PC-3 (cell line): Measurements from ENCODE around the gene SEPTIN8. TPM values are rescaled to one million over a fixed set of nuclear protein-coding genes. Genes with fewer than 3 reads are reported as not detected.

Experiments
- ATAC-seq: fragments of 200-7000 bp; cut with Tn5 transposase; 2 replicates; pipeline ENCODE4 v1.9.1; 2020; ENCODE audit warnings: mild to moderate bottlenecking, moderate library complexity
- BruUV-seq: library from RNA; stranded (reverse); fragments of 400-500 nt; replicated peaks from 2 replicates; lab custom pipeline; 2021; lab: Mats Ljungman, UMichigan
- CTCF ChIA-PET: fragments of 300-600 bp; sonication (Branson Sonifier 250); formaldehyde crosslinking; loops from one replicate; lab custom pipeline; 2022; ENCODE audit warnings: antibody characterized with exemption; lab: Charles Lee
- POLR2A ChIA-PET: fragments of 300-600 bp; sonication (Branson Sonifier 250); formaldehyde crosslinking; loops from one replicate; lab custom pipeline; 2022; ENCODE audit warnings: antibody characterized with exemption; ENCODE audit not compliant: unreplicated experiment; lab: Charles Lee
- DNase-seq: peaks from one replicate; pipeline ENCODE4 v3.0.0-alpha.2; 2015
- H2AFZ ChIP-seq: fragments of 300-600 bp; sonication (generic); 2 replicates; pipeline ENCODE4 v1.6.0; 2016; ENCODE audit warnings: antibody characterized with exemption, low read length
- H3F3A ChIP-seq: fragments of 300-600 bp; sonication (generic); one replicate; pipeline ENCODE4 v1.6.0; 2017; ENCODE audit warnings: antibody characterized with exemption, low read length, control low read depth, mild to moderate bottlenecking; ENCODE audit not compliant: unreplicated experiment
- H3K27ac ChIP-seq: fragments of 300-600 bp; sonication (generic); 2 replicates; pipeline ENCODE4 v1.5.1; 2016; ENCODE audit warnings: mild to moderate bottlenecking, low read length
- H3K27me3 ChIP-seq: fragments of 300-600 bp; sonication (generic); 2 replicates; pipeline ENCODE4 v1.6.1; 2016; ENCODE audit warnings: low read length, mixed read lengths
- H3K36me3 ChIP-seq: fragments of 300-600 bp; sonication (generic); 2 replicates; pipeline ENCODE4 v1.6.1; 2016; ENCODE audit warnings: low read depth, mixed run types, low read length, mixed read lengths
- H3K4me1 ChIP-seq: fragments of 300-600 bp; sonication (generic); 2 replicates; pipeline ENCODE4 v1.5.1; 2016; ENCODE audit warnings: low read length; ENCODE audit not compliant: insufficient read depth
- H3K4me2 ChIP-seq: fragments of 300-600 bp; sonication (generic); 2 replicates; pipeline ENCODE4 v1.6.0; 2016; ENCODE audit warnings: low read length
- H3K4me3 ChIP-seq: fragments of 300-600 bp; sonication (generic); 2 replicates; pipeline ENCODE4 v1.5.1; 2016; ENCODE audit warnings: mild to moderate bottlenecking, low read length, mixed read lengths
- H3K79me2 ChIP-seq: fragments of 300-600 bp; sonication (generic); 2 replicates; pipeline ENCODE4 v1.6.1; 2017; ENCODE audit warnings: low read length, mixed read lengths
- H3K9ac ChIP-seq: fragments of 300-600 bp; sonication (generic); 2 replicates; pipeline ENCODE4 v1.6.0; 2016; ENCODE audit warnings: mild to moderate bottlenecking, low read length
- H3K9me2 ChIP-seq: fragments of 300-600 bp; sonication (generic); replicated peaks from 2 replicates; pipeline ENCODE4 v1.6.1; 2016; ENCODE audit warnings: mixed run types, low read length, mixed read lengths
- H3K9me3 ChIP-seq: fragments of 300-600 bp; sonication (generic); 2 replicates; pipeline ENCODE4 v1.6.1; 2016; ENCODE audit warnings: low read length, mixed read lengths
- H4K20me1 ChIP-seq: fragments of 300-600 bp; sonication (generic); 2 replicates; pipeline ENCODE4 v1.6.1; 2016; ENCODE audit warnings: low read length, mixed read lengths
- EZH2 ChIP-seq: fragments of 300-600 bp; sonication (generic); IDR thresholded peaks from one replicate; pipeline ENCODE4 v1.6.1; 2017; ENCODE audit warnings: antibody characterized with exemption, mild to moderate bottlenecking, low read length; ENCODE audit not compliant: unreplicated experiment
- EZH2phosphoT487 ChIP-seq: fragments of 300-600 bp; sonication (generic); IDR thresholded peaks from 2 replicates; pipeline ENCODE4 v1.6.1; 2018; ENCODE audit warnings: mild to moderate bottlenecking, antibody characterized with exemption, low read length, borderline replicate concordance
- intact Hi-C: fragments of 100-400 bp; cut with micrococcal nuclease; formaldehyde crosslinking; loops from 2 replicates; pipeline ENCODE4 v1.9.0; 2023
- total RNA-seq: library from RNA; depleted of rRNA; stranded (reverse); fragments of >200 nt; gene quantifications from 2 replicates; pipeline ENCODE4 v1.2.3, GENCODE V29; 2014
- TF ChIP-seq, protein P1 (sequence below): fragments of 300-600 bp; sonication (generic); conservative IDR thresholded peaks from 2 replicates; pipeline ENCODE4 v1.5.1; 2017; ENCODE audit warnings: antibody characterized with exemption, low read depth, mild to moderate bottlenecking, low read length

The SEPTIN8 gene
- total RNA-seq, 1 experiment from 2014 or later: 21.9 TPM

DNA sequence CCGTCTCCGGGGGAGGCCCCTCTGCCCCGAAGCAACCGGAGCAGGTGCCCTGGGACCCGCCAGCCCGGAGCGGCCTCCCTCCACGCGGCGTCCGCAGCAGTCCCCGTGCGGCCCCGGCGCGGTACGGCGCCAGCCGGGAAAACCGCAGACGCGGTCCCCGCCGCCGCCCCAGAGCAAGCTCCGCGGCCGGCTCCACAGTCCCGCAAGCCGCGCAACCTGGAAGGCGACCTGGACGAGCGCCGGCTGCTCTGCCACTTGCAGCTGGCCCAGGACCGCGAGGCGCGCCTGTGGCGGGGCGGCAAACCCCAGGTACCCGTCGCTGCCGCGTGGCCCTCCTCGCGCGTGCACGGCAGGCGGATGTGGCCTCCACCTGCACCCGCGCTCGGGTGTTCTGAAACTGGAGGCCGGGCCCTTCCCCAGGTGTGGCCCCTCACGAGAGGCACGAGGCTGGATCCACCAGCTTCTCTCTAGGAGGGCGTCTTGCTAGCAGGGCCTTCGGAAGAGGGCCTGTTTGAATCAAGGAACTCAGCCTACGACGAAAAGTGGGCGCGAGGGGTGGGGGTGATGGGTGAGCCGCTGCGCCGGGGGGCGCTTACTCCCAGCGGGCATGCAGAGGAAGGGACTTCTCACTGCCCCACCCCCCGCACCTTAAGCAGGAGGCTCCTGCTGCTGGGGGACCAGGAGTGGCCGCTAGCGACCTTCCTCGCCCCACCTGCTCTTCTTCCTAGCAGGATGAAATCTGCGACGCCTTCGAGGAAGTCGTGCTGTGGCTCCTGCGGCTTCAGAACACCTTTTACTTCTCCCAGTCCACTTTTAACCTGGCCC, 29.2 kb downstream of the SEPTIN8 start:
- BruUV-seq: no TSS peak
- Histone ChIP-seq H3K36me3 (no peaks in the 10 kb centered on the region), H4K20me1 (no peaks in the 10 kb centered on the region), H2AFZ (no peak overlapping the region), H3K9me2 (no peaks in the 10 kb centered on the region), H3K4me3 (no peak overlapping the region), H3K27me3 (no peaks in the 10 kb centered on the region), H3K4me2 (no peak overlapping the region), H3K4me1 (no peaks in the 10 kb centered on the region), H3K79me2 (no peaks in the 10 kb centered on the region), H3K9me3 (no peaks in the 10 kb centered on the region), H3K27ac (no peak overlapping the region), H3F3A (no peaks in the 10 kb centered on the region), H3K9ac (no peak overlapping the region)
- intact Hi-C loops: no loop called here
- ATAC-seq (no peak), DNase-seq (no peak)
- TF ChIP-seq, protein P1, sequence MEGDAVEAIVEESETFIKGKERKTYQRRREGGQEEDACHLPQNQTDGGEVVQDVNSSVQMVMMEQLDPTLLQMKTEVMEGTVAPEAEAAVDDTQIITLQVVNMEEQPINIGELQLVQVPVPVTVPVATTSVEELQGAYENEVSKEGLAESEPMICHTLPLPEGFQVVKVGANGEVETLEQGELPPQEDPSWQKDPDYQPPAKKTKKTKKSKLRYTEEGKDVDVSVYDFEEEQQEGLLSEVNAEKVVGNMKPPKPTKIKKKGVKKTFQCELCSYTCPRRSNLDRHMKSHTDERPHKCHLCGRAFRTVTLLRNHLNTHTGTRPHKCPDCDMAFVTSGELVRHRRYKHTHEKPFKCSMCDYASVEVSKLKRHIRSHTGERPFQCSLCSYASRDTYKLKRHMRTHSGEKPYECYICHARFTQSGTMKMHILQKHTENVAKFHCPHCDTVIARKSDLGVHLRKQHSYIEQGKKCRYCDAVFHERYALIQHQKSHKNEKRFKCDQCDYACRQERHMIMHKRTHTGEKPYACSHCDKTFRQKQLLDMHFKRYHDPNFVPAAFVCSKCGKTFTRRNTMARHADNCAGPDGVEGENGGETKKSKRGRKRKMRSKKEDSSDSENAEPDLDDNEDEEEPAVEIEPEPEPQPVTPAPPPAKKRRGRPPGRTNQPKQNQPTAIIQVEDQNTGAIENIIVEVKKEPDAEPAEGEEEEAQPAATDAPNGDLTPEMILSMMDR: no peak
- TF ChIP-seq EZH2: no peak
- TF ChIP-seq EZH2phosphoT487: no peak
- ChIA-PET CTCF (no interaction called here), POLR2A (no interaction called here)

DNA sequence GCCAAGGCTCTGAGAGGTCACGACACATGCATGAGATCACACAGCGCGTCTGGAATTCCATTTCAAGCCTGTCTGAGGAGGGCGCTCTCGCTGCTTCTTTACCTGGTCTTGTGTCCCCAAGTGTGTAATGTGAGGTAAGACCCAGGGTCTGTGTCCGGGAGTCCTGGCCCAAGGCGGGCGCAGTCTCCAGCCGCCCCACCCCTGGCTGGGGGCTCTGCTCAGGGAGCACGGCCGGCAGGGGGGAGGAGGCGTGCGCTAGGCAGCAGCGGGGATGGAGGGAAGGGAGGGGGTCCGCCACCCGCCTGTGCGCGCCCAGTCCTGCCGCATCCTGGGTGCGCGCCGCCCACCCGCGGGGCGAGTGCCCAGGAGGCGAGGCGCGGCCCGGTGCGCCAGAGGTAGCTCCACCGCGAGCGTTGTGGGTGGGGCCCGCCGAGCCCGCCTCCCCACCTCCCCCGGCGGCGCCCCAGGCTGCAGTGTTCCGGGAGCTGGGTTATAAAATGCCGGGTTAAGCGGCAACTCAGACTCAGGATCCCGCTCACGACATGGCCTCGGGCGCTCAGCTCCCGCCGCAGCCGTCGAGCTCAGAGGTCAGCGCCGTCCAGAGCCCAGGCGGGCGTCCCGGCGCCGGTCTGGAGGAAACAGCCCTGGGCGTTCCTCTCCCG, 30.0 kb downstream of the SEPTIN8 start, which contains the start of gene CCNI2:
Gene CCNI2 (plus strand): TSS at position 473 of the 662 bp plus-strand sequence. CDS start 70 bp downstream, at position 543.
- Histone ChIP-seq H3K36me3 (no peaks in the 10 kb centered on the region), H3K79me2 (no peaks in the 10 kb centered on the region), H3K27me3 (no peaks in the 10 kb centered on the region), H3K4me1 (no peaks in the 10 kb centered on the region), H3K9ac (no peak within 1 kb of the TSS), H3K27ac (no peak within 1 kb of the TSS), H3K4me2 (no peak within 1 kb of the TSS), H3K9me2 (no peaks in the 10 kb centered on the region), H3K4me3 (no peak within 1 kb of the TSS), H3F3A (no peaks in the 10 kb centered on the region), H2AFZ (no peak within 1 kb of the TSS), H3K9me3 (no peaks in the 10 kb centered on the region), H4K20me1 (no peaks in the 10 kb centered on the region)
- ATAC-seq: no peak
- intact Hi-C loops: no loop called here
- no peak for DNase-seq
- CTCF ChIA-PET: no interaction called here
- POLR2A ChIA-PET: no interaction called here
- no TSS peak for BruUV-seq
- TF ChIP-seq EZH2 (no peak), EZH2phosphoT487 (no peak)
- TF ChIP-seq, protein P1: no peak

DNA sequence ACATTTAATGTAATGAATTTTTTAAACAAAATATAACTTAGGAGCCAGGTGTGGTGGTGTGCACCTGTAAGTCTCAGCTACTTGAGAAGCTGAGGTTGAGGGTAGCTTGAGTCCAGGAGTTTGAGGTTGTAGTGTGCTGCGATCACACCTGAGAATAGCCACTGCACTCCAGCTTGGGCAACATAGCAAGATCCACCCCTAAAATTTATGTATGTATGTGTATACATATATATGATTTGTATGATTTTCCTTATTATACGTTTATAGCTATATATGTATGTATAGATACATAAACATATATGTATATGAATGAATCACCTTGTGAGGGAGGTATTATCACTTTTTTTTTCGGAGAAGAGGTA, 30.5 kb downstream of the SEPTIN8 start:
- H4K20me1 ChIP-seq: no peaks in the 10 kb centered on the region
- no peak overlapping the region for H2AFZ ChIP-seq
- no peaks in the 10 kb centered on the region for H3K36me3 ChIP-seq
- no peaks in the 10 kb centered on the region for H3K9me3 ChIP-seq
- ChIA-PET CTCF (no interaction called here), POLR2A (no interaction called here)
- H3K4me1 ChIP-seq: no peaks in the 10 kb centered on the region
- no peak overlapping the region for H3K4me2 ChIP-seq
- no peak overlapping the region for H3K9ac ChIP-seq
- intact Hi-C loops: no loop called here
- TF ChIP-seq EZH2phosphoT487 (no peak), EZH2 (no peak)
- TF ChIP-seq, protein P1: no peak
- H3K79me2 ChIP-seq: no peaks in the 10 kb centered on the region
- DNase-seq (no peak), ATAC-seq (no peak)
- no peaks in the 10 kb centered on the region for H3K27me3 ChIP-seq
- BruUV-seq: no TSS peak
- no peak overlapping the region for H3K27ac ChIP-seq
- H3K9me2 ChIP-seq: no peaks in the 10 kb centered on the region
- H3F3A ChIP-seq: no peaks in the 10 kb centered on the region
- H3K4me3 ChIP-seq: no peak overlapping the region
